ENCODE results near the gene ANKRD36B.
"Not testable (repeated sequence)": the region's sequence is repeated elsewhere in the genome, so short reads cannot be mapped to it uniquely, and the experiment has no call there.

ANKRD36B gene

GRCh38 chr2:97549058-97549457 lies 40.6 kb downstream of the ANKRD36B start:
- DNase-seq (ENCODE audit: low read depth): not testable (repeated sequence)

- DNase-seq (ENCODE audit: low read depth): not testable (repeated sequence)
Measured at GRCh38 chr2:97548536-97548935, 41.1 kb downstream of the ANKRD36B start.

DNA sequence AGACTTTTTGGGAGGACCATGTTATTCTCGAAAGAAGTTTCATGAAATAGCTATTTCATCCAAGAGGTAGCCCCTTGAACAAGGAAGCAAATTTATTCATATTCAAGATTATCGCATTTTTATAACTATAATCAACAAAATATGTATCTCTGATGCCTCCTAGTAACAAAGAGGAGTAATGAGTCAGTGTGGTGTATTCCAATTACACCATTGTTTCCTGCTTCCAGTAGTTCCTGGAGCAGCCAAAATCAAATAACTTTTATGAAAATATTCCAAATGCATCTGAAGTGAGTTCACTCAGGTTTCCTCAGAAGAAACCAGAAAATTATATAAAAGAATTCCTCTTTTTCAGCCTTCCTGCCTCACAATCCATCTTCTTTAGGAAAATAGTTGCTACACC lies 43.0 kb downstream of the ANKRD36B start:
- DNase-seq (ENCODE audit: low read depth): no peak

GRCh38 chr2:97544911-97545310 lies 44.8 kb downstream of the ANKRD36B start:
- DNase-seq (ENCODE audit: low read depth): not testable (repeated sequence)

DNA sequence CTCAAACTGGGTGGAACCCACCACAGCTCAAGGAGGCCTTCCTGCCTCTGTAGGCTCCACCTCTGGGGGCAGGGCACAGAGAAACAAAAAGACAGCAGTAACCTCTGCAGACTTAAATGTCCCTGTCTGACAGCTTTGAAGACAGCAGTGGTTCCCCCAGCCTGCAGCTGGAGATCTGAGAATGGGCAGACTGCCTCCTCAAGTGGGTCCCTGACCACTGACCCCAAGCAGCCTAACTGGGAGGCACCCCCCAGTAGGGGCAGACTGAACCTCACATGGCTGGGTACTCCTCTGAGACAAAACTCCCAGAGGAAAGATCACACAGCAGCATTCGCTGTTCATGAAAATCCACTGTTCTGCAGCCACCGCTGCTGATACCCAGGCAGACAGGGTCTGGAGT lies 63.8 kb downstream of the ANKRD36B start:
- DNase-seq (ENCODE audit: low read depth): not testable (repeated sequence)

DNA sequence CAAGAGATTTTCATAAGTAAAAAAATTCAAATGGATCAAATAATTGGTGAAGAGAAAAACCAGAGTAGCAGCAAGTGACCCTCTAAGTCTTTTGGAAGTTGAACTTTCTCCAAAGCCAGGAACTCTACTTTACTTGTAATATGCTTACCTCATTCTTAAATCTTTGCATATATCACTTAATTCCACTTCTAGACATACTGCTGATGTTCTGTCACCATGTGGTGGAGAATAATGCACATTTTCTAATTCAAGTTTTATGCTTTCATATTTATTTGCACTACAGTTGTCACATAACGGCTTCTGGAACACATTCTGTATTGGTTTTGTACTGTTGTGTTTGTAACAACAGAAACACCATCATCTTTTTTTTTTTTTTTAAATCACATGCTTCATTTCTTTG lies 65.9 kb downstream of the ANKRD36B start:
- DNase-seq (ENCODE audit: low read depth): not testable (repeated sequence)

- not testable (repeated sequence) for DNase-seq (ENCODE audit: low read depth)
Measured at GRCh38 chr2:97522916-97523555, 66.6 kb downstream of the ANKRD36B start.

- DNase-seq (ENCODE audit: low read depth): not testable (repeated sequence)
Measured at GRCh38 chr2:97495651-97496050, 94.0 kb downstream of the ANKRD36B start.

GRCh38 chr2:97490141-97490540 lies 99.5 kb downstream of the ANKRD36B start:
- DNase-seq (ENCODE audit: low read depth): not testable (repeated sequence)

All from stimulated activated CD8-positive, alpha-beta memory T cell treated with anti-CD3 and anti-CD28 coated beads, Interleukin-12 subunit alpha, Interleukin-12 subunit beta, amount 100 ng/mL, for 1 hour (primary cell).